Stimulated activated CD8-positive, alpha-beta memory T cell treated with anti-CD3 and anti-CD28 coated beads, Interleukin-7, amount 100 ng/mL, for 1 hour (primary cell): ENCODE measurements around the gene ANKRD28.
"Not testable (repeated sequence)": the region's sequence is repeated elsewhere in the genome, so short reads cannot be mapped to it uniquely, and the experiment has no call there.

Experiments
- DNase-seq, 2 donors: peaks; one replicate each; pipeline ENCODE4 v3.0.0-alpha.2; 2020; ENCODE audit warnings: low read depth in 2 of 2

ANKRD28 gene

DNA sequence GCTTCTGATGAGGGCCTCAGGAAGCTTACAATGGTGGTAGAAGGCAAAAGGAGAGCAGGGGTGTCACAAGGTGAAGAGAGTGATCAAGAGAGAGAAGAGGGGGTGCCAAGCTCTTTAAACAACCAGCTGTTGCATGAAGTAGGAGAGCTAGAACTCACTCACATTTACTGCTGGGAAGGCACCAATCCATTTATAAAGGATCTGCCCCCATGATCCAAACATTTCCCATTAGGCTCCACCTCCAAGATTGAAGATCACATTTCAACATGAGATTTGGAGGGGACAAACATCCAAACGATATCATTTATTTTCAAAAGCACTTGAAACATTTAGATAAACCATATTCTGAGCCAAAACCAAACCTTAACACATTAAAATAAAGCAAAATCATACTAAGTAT, 26.3 kb downstream of the ANKRD28 start:
- DNase-seq: no peak

DNA sequence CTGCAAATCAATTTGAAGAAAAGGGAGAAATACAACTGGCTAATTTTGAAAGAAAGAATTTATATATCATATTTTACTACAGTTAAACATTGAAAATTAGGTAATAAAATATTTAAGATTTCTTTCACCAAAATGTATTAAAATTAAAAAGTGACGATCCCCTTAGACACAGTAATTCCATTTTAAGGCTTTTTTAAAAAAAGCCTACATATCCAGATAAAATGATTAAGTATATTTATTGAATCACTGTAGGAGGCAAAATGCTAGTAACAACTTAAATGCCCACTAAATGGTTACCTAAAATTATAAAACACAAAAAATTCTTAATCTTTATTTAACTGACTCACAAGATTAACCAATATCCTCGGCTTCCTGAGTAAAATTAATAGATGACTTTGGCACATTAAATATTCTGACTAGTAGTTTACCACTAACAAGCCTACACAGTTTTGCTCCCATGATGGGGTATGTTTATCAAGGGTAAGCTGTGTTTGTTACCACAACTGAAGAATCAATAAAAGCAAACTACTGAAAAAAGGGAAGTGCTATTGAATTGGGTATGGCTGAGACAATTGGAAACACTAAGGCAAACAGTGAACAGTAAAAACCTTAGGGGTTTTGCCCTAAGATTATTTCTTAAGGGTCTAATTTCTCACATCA, 28.4 kb downstream of the ANKRD28 start:
- no peak for DNase-seq

DNA sequence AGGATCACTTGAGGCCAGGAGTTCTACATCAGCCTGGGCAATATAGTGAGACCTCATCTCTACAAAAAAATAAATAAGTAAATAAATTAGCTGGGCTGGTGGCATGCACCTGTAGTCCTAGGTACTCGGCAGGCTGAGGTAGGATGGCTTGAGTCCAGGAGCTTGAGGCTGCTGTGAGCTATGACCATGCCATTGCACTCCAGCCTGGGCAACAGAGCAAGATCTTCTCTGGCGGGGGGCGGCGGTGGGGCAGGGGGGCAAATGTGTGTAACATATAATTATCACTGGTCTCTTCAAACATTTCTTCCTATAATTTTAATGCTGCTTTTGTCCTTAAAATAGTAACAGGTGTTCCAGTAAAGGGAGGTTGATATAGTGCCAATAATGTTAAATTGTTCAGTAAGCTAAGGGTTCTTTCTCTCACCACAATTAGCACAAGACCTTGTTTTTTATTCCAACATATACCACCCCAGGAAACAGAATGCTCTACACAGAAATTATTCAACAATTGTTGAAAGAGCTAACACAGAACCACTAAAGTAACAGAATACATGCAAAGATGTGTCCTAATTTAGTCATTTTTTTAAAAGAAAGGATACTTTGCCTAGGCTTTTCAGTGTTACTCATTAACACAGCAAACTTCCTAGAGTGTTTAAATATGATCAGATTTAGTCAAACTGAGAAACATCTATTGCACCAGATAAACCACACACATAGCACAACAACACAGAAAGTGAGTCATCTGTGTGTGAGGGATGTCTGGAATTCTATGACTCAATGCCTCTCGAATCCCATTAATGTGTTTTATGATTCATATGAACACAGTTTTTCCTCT, 29.1 kb downstream of the ANKRD28 start:
- no peak for DNase-seq

DNA sequence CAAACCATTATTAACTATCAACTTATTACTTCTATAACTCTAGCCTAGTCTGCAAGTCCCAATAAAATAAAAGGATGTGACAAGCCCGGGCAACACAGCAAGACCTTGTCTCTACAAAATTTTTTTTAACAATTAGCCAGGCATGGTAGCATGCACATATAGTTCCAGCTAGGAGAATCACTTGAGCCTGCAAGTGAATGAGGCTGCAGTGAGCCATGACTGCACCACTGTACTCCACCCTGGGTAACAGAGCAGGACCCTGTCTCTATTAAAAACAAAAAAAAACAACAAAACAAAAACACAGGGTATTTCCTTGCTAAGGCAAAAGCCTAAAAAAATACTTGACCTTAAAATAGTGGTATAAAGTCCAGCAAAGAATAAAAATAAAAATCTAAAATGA, 31.4 kb downstream of the ANKRD28 start:
- no peak for DNase-seq

DNA sequence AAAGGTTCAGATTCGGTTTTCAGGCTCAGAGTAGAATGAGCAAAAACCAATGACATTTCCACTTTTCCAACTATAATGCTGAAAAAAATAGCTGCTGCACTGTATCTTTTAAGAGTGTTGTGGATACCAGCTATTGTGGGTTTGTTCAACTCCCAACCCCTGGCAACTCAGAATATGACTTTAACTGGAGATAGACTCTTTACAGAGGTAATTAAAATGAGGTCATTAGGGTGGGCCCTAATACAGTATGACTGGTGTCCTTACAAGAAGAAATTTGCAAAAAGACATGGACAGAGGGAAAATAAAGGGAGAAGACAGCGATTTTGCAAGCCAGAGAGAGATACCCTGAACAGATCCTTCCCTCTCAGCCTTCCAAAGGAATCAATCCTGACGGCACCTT, 39.5 kb downstream of the ANKRD28 start:
- no peak for DNase-seq

DNA sequence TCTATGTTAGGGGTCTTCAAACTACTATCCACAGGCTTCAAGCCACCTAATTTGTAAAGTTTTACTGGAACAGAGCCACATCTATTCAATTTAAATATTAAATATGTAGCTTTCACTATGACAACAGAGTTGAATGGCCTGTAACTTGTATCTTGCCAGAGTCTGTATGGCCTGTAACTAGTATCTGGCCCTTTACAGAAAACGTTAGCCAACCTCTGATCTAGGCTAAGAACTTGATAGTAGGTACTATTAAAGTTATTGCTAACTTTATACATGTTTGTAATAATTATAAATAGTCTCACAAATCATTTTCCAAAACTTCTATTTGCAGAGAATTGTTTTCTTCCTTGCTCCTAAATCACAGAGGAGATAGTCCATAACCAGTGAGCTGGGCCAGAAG, 40.0 kb downstream of the ANKRD28 start:
- no peak for DNase-seq

DNA sequence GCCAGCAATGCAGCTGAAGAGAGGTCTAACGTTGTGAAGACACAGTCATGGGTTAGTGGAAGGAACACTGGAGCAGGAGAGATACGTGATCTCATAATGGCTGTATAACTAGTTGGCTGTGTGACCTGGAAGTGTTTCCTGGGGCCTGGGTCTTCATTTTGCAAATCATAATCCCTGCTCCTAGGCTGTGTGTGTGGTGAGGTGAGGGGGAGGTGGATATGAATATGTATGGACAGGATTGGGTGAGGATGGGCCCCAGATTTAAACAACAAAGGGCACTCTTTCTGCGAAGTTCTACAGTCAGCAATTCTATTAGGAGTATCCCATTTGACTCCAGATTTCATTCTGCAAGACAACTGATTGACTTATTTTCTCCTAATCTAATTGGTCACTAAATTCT, 41.3 kb downstream of the ANKRD28 start:
- DNase-seq: no peak

DNA sequence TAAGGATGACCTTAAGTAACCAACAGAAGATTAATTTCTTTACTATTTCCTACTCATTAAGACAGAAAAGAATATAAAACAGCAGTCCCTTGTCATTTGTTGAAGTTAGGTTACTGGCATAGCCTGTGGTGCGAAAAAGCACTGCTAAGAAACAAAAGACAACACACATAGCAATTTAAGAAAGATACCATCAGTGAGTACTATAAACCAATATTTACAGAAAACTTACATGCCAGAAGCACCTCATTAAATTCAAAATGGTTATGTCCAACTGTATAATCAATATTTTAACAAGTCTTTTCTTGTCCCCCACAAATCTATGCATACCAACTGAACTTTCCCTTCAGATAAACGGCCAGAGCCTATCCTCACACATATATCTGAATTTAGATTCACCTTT, 42.0 kb downstream of the ANKRD28 start:
- DNase-seq: no peak

DNA sequence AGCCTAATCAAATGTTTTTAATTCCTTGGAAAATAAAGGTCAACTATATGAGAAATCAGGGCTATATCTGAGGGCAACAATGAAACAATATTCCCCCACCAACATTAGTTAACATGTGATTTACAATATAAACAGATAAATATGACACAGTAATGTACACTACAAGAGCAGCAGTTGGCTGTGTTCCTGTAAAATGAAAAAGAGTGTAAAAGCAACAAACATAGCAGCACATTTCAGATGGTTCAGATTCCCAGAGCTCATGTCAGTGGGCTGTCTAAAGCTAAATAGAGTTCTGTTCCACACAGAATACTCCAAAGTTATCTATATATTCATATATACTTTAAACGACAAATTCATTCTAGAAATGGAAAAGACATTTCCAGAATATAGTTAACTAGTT, 42.6 kb downstream of the ANKRD28 start:
- no peak for DNase-seq

DNA sequence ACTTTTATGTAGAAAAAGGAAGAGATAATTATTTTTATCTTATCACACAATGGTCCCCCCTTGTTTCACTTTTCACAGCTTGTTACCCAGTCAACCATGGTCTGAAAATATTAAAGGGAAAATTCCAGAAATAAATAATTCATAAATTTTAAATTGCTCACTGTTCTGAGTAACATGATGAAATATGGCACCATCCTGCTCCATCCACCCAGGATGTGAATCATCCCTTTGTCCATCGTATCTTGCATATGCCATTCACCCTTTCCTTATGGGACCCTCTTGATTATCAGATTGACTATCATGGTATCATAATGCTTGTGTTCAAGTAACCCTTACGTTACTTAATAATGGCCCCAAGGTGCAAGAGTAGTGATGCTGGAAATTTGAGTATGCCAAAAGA, 43.7 kb downstream of the ANKRD28 start:
- DNase-seq: no peak

DNA sequence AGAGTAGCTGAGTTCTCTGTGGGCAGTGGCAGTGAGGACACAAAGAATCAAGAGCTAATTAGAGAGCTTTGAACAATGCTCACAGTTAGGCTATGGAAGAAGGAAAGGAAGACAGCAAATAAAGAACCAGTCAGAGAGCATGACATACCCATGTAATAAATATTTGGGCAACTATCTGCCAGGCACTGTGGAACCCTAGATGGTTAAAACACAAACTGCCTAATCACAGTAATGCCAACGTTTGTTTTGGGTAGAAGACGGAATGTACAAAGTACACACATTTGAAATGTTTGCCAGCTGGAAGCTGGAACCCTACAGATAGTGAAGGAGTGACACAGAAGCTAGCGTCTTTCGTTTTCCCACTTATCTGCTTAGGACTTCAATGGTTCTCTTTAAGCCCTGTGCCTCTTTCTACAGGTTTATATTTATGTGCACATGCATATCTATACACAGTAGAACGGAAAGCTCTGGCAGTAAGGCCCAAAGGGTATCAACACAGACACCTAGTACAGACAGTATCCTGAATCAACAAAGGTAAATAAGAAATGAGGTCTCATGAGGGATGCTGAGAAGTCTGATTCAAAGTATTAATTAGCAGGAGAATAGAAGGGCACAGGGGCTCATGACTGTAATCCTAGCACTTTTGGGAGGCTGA, 44.6 kb downstream of the ANKRD28 start:
- no peak for DNase-seq

DNA sequence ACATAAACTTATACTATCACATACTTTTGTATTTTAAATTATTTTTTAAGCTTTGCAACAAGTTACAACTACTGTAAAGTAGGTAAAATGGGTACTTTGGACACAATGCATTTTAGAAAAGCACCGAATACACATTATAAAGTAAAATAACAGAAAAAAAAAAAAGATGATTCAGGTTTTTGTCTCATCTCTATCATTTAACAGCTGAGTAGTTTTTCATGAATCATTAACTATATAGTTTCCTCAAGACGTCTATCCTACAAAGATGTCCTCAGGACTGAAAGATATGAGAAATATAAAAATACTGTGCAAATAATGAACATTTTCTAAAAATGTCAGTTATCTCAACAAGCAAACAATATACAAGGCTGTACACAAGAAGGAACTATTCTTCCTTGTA, 46.9 kb downstream of the ANKRD28 start:
- DNase-seq: no peak

DNA sequence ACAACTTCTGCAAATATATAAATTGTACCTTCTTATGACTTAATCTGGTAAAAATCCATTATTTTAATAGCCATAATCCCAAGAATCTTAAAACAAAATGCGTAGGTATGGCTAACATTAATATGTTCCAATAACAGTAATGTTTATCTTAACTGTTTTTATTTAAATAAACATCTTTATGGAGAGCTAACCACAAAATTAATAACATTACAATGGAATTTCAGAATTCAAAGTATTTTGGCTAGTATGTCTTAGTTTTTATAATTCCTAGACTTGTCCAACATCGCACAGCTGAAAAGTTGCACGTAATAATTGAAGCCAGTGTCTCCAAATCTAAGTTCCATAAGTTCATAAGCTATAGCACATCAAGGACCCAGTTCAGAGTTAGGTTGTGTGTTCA, 47.6 kb downstream of the ANKRD28 start:
- no peak for DNase-seq

DNA sequence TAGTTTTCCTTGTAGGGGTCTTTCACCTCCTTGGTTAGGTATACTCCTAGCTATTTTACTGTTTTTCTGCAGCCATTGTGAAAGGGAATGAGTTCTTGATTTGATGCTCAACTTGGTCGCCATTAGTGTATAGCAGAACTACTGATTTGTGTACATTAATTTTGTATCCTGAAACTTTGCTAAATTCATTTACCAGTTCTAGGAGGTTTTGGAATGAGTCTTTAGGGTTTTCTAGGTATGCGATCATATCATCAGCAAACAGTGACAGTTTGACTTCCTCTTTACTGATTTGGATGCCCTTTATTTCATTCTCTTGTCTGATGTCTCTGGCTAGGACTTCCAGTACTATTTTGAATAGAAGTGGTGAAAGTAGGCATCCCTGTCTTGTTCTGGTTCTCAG, 51.9 kb downstream of the ANKRD28 start:
- not testable (repeated sequence) for DNase-seq

DNA sequence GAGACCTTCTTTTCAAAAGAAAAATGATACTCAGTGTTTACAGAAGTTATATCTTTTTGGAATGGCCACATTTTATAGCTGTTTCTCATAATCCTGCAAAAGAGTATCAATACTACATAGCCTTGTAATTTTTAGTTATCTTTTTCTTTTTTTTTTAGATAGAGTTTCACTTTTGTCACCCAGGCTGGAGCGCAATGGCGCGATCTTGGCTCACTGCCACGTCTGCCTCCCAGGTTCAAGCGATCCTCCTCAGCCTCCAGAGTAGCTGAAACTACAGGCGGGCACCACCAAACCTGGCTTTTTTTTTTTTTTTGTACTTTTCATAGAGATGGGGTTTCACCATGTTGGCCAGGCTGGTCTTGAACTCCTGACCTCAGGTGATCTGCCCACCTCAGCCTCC, 53.6 kb downstream of the ANKRD28 start:
- no peak for DNase-seq

DNA sequence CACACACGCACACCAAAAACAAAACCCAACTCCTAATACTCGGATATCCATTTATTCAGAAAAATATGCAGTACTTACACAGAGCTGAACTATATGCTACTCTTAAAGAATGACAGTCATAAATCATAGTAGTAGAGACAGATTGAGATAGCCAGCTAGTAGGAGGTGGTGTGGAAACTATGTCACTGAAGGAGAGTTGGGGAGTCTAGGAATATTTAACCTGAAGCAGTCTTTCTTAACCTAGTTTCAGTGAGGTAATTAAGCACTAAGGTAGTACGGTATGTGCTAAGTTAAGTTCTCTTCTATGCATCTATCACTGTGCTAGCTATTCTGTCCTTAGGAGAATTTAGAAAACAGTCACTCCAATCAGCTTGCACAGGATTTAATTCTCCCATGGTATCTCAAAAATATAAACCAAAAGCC, 54.2 kb downstream of the ANKRD28 start:
- DNase-seq: no peak

DNA sequence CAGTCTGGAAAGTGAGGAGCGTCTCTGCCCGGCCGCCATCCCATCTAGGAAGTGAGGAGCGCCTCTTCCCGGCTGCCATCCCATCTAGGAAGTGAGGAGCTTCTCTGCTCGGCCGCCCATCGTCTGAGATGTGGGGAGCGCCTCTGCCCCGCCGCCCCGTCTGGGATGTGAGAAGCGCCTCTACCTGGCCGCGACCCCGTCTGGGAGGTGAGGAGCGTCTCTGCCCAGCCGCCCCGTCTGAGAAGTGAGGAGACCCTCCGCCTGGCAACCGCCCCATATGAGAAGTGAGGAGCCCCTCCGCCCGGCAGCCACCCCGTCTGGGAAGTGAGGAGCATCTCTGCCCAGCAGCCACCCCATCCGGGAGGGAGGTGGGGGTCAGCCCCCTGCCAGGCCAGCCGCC, 55.5 kb downstream of the ANKRD28 start:
- DNase-seq: not testable (repeated sequence)

DNA sequence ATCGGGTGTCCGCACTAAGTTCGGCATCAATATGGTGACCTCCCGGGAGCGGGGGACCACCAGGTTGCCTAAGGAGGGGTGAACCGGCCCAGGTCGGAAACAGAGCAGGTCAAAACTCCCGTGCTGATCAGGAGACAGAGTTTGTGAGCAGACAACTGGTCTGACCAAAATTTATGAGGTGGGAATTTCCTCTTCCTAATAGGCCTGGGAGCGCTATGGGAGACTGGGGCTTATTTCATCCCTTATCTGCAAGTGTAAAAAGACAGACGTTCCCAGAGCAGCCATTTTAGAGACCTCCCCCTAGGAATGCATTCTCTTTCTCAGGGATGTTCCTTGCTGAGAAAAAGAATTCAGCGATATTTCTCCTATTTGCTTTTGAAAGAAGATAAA, 59.2 kb downstream of the ANKRD28 start:
- DNase-seq: not testable (repeated sequence)

DNA sequence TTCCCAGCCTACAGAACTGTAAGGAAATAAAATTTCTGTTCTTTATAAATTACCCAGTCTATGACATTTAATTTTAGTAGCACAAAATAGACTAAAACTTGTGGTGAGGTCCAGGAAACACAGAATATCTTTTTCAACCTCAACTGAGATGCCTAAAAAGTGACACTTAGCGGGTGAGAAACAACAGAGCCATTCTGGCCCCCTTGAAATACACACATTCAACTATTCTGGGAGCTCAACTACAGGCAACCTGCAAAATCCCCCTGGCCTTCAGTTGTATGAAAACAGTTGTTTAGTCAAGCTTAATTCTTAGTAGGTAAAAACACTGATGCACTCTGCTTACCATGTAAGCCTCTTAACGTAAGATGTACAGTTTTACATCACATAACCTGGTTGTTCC, 66.8 kb downstream of the ANKRD28 start:
- no peak for DNase-seq

DNA sequence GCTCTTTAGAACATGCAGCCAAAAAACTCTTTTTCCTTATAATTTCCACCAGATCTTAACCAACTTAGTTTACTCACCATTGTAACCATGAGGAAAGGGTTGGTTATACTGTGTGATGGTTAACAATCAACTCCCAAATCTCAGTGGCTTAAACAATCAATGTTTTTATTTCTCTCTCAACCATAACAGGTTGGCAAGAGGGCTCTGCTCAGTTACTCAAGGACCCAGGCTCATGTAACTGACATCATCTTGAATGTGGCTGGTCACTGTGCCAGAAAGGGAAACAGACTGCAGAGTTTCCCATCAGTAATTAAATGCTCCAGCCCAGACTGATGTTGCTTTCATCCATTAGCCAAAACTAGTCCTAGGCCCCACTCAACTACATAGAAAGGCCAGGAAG, 69.0 kb downstream of the ANKRD28 start:
- no peak for DNase-seq

DNA sequence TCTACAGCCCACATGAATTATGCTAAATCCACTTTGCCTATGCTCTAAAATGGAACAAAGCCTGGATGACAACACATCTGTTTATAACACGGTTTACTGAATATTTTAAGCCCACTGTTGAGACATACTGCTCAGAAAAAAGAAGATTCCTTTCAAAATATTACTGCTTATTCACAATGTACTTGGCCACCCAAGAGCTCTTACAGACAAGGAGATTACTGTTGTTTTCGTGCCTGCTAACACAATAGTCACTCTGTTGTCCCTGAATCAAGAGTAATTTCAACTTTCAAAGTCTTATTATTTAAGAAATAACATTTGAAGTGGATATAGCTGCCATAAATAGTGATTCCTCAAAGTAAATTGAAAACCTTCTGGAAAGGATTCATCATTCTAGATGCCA, 70.9 kb downstream of the ANKRD28 start:
- no peak for DNase-seq

DNA sequence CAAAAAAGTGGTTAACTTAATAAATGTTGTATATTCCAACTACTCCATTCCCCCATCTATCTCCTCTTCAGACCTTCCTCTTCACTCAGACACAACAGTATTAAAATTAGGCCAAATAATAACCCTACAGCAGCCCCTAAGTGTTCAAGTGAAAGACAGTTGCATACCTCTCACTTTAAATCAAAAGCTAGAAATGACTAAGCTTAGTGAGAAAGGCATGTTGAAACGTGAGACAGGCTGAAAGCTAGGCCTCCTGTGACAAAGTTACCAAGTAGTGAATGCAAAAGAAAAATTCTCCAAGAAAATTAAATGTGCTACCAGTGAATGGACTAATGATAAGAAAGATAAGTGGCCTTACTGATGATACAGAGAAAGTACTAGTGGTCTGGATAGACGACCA, 71.7 kb downstream of the ANKRD28 start:
- no peak for DNase-seq

DNA sequence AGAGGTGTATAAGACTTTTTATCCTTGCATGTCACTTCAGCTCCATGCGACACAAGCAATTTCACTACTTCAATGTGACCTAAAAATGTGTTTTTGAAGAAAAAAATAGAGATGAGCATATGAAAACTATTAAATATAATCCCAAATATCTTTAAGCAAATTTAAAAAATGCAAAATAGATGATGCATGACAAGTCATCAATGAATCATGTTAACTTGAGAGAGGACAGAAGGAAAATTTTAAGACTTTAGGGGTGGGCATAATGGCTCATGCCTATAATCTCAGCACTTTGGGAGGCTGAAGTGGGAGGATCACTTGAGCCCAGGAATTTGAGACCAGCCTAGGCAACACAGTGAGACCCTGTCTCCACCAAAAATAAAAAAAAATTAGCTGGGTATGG, 73.3 kb downstream of the ANKRD28 start:
- DNase-seq: no peak
